IPS-NIHi7 (cell line): ENCODE measurements around the gene CD99L2.
"Not testable (repeated sequence)": the region's sequence is repeated elsewhere in the genome, so short reads cannot be mapped to it uniquely, and the experiment has no call there.

Experiments
- DNase-seq: peaks from one replicate; pipeline ENCODE4 v3.0.0; 2012; ENCODE audit warnings: mixed read lengths; ENCODE audit errors: extremely low spot score

The CD99L2 gene

GRCh38 chrX:150897421-150898320, 797 bp downstream of the CD99L2 start:
- DNase-seq = no peak

- no peak for DNase-seq
Observed at GRCh38 chrX:150896632-150897031, 1.8 kb downstream of the CD99L2 start.

- DNase-seq = no peak
Observed at GRCh38 chrX:150893936-150894335, 4.5 kb downstream of the CD99L2 start.

- no peak for DNase-seq
Observed at GRCh38 chrX:150889131-150889530, 9.3 kb downstream of the CD99L2 start.

GRCh38 chrX:150887906-150888465, 10.5 kb downstream of the CD99L2 start:
- no peak for DNase-seq

GRCh38 chrX:150887268-150887667, 11.2 kb downstream of the CD99L2 start:
- DNase-seq = not testable (repeated sequence)

- no peak for DNase-seq
Observed at GRCh38 chrX:150886381-150886780, 12.1 kb downstream of the CD99L2 start.

GRCh38 chrX:150880808-150881165, 17.7 kb downstream of the CD99L2 start:
- DNase-seq = no peak

GRCh38 chrX:150879855-150880807, 18.3 kb downstream of the CD99L2 start:
- no peak for DNase-seq

- DNase-seq = not testable (repeated sequence)
Observed at GRCh38 chrX:150875621-150876020, 22.8 kb downstream of the CD99L2 start.

- no peak for DNase-seq
Observed at GRCh38 chrX:150874448-150874847, 24.0 kb downstream of the CD99L2 start.

- DNase-seq = no peak
Observed at GRCh38 chrX:150873616-150874015, 24.9 kb downstream of the CD99L2 start.

GRCh38 chrX:150872773-150873336, 25.6 kb downstream of the CD99L2 start:
- no peak for DNase-seq

GRCh38 chrX:150871341-150871811, 27.1 kb downstream of the CD99L2 start:
- no peak for DNase-seq

- DNase-seq = no peak
Observed at GRCh38 chrX:150870487-150871340, 27.8 kb downstream of the CD99L2 start.

- DNase-seq = no peak
Observed at GRCh38 chrX:150870029-150870428, 28.4 kb downstream of the CD99L2 start.

- DNase-seq = no peak
Observed at GRCh38 chrX:150869450-150869849, 29.0 kb downstream of the CD99L2 start.

- no peak for DNase-seq
Observed at GRCh38 chrX:150868625-150869024, 29.8 kb downstream of the CD99L2 start.

- DNase-seq = no peak
Observed at GRCh38 chrX:150864127-150864526, 34.3 kb downstream of the CD99L2 start.

GRCh38 chrX:150863191-150863590, 35.3 kb downstream of the CD99L2 start:
- no peak for DNase-seq

GRCh38 chrX:150857453-150857852, 41.0 kb downstream of the CD99L2 start:
- DNase-seq = no peak
